Naive B cell (primary cell): ENCODE results near the gene PBX1. TPM values are rescaled to one million over a fixed set of nuclear protein-coding genes. Genes with fewer than 3 reads are reported as not detected.
A peak's percentile ranks its signal among the peaks of the same experiment; 100 is the strongest.
"Not testable (repeated sequence)": the region's sequence is repeated elsewhere in the genome, so short reads cannot be mapped to it uniquely, and the experiment has no call there.

Source experiments
- ATAC-seq, 2 donors: fragments of 150-1000 bp; cut with Tn5 transposase; 2 replicates each; pipeline ENCODE4 v1.10.0; 2021; ENCODE audit warnings: low read depth in 2 of 2, mild to moderate bottlenecking in 2 of 2, moderate library complexity in 2 of 2
- DNase-seq: peaks from one replicate; pipeline ENCODE4 v3.0.0; 2022
- H3K27ac Mint-ChIP-seq, 6 donors: one replicate each; pipeline ENCODE4 v1.8.0; 2020 to 2022; ENCODE audit warnings: mild to moderate bottlenecking in 6 of 6, mixed read lengths in 6 of 6, moderate library complexity in 5 of 6, inconsistent platforms in 2 of 6
- H3K27me3 Mint-ChIP-seq, 3 donors: one replicate each; pipeline ENCODE4 v1.8.0; 2021 to 2022; ENCODE audit warnings: mixed read lengths in 3 of 3, mild to moderate bottlenecking in 1 of 3
- H3K36me3 Mint-ChIP-seq, 2 donors: one replicate each; pipeline ENCODE4 v1.8.0; 2020 to 2022; ENCODE audit warnings: mixed read lengths in 2 of 2, inconsistent platforms in 1 of 2, mild to moderate bottlenecking in 1 of 2
- H3K4me1 Mint-ChIP-seq, 3 donors: one replicate each; pipeline ENCODE4 v1.8.0; 2020 to 2022; ENCODE audit warnings: mixed read lengths in 3 of 3, inconsistent platforms in 1 of 3, mild to moderate bottlenecking in 1 of 3, moderate library complexity in 1 of 3
- H3K4me3 Mint-ChIP-seq, 8 donors: one replicate each; pipeline ENCODE4 v1.8.0; 2020 to 2022; ENCODE audit warnings: mild to moderate bottlenecking in 8 of 8, mixed read lengths in 8 of 8, moderate library complexity in 8 of 8, inconsistent platforms in 2 of 8
- H3K9me3 Mint-ChIP-seq, 7 donors: one replicate each; pipeline ENCODE4 v1.8.0; 2020 to 2022; ENCODE audit warnings: mixed read lengths in 7 of 7, mild to moderate bottlenecking in 5 of 7, inconsistent platforms in 2 of 7, moderate library complexity in 1 of 7
- polyA plus RNA-seq, 6 donors: library from polyadenylated mRNA; unstranded; fragments of 300-500 nt; fragmentation: Illumina TruSeq; gene quantifications; one replicate each; pipeline ENCODE4 v1.2.3, GENCODE V29; 2021; ENCODE audit warnings: low read depth in 6 of 6

The PBX1 gene
- under 1 TPM in 5 of 6 donors, not detected in 1; 0.04 to 0.70 (median 0.33) TPM for polyA plus RNA-seq

DNA sequence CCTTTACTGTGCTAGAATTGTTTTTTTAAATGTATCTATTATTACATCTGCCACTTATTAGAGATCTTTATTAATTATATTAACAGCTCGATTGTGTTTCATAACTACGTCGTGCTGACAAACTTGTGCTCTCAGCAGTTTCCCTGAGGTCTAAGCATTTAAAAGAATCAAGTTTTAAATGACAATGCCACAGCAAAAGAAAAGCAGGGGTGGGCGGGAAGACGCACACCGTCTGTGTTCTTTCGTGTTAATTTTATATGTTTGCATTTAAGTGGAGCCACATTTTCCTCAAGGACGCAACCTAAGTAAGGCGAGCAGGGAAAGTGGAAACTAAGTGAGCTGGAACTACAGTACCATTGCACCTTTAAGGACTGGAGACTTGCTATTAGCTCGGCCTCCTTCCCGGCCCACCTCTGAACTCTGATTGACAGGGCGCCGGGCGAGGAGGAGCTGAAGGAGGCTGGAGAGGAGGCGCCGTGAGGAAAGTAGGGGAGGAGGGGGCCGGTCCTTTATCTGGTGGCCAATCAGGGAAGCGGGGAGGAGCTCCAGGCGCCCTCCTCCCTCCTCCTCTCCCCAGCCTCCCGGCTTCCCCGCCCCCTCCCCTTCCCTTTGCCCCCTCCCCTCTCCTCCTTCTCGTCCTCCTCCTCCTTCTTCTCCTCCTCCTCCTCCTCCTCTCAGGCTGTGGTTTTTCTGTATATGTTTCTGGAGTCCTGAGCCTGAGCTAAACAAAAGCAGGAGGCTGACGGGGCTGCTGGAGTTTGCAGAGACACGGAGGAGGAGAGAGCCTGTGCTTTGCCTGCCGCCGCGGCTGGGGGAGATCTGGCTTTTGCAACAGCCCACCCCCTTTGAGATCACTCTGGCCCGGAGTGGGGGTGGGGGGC, at the start of gene PBX1:
PBX1 (plus strand) TSS at position 724 of the 881 bp plus-strand sequence.
- Mint-ChIP-seq H3K4me1 (peaks cover 11 to 24% (median 21%) of the 10 kb centered on the region in 3 donors), H3K36me3 (no peaks in the 10 kb centered on the region), H3K27me3 (peaks cover 32 to 39% (median 38%) of the 10 kb centered on the region in 3 donors), H3K4me3 (peak within 1 kb of the TSS; percentile 76 to 87 (median 82)), H3K9me3 (peaks cover 0 to 7% (median 2%) of the 10 kb centered on the region in 7 donors), H3K27ac (peak within 1 kb of the TSS in 1 of 6 donors; percentile 12)
- ATAC-seq: peak; percentile 86 to 88
- peak; percentile 40 for DNase-seq

DNA sequence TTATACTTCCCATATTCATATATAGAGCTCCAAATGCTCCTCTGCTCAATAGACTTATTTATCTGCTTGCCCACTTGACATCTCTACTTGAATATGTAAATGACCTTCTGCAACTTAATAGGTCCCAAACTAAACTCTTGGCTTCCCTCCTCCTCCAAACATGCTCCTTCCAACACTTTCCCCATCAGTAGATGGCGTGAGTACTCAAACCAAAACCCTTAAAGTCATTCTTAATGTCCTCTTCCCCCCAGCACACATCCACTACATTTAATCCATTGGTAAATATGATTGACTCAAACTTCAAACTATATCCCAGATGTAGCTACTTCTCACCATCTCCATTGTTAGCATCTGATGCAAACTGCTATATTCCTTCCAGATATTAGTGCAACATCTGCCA, 48.5 kb upstream of the PBX1 start:
- Mint-ChIP-seq H3K4me1 (no peaks in the 10 kb centered on the region), H3K4me3 (no peak overlapping the region), H3K9me3 (peaks cover 0 to 15% (median 3%) of the 10 kb centered on the region in 7 donors)

DNA sequence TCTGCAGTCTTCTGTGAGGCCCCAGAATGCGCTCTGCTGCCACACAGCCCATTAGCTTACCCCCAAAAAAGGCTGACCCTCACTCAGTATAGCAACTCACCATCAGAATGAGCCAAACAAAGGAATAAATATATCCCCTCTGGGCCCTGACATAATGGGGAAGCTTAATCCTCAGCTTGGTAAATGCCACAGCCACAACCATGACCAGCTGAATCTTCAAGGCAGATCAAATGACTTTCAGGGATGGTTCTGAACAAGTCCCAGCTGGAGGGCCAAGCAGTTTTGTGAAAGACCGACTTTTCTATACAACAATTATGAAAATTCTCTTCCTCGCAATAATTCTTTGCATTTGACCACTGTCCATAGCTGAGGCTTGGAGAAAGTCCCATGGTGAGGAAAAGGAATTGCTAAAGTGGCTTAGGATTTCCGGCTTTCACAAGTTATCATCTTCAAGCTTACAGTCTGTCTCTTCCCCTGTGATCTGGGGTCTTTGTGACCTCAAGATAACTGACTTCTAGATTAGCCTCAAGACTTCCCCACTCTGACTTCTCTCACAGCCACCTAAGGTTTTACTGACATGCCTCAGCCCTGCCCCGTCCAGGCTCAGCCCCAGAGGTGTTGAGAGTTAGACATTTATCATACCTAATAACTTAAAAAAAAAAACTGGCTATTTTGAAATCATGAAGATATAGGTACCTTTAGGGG, 47.8 kb upstream of the PBX1 start:
- Mint-ChIP-seq H3K27me3 (no peaks in the 10 kb centered on the region), H3K4me3 (no peak overlapping the region), H3K27ac (no peak overlapping the region), H3K36me3 (no peaks in the 10 kb centered on the region), H3K4me1 (no peaks in the 10 kb centered on the region), H3K9me3 (peaks cover 0 to 15% (median 2%) of the 10 kb centered on the region in 7 donors)
- ATAC-seq: no peak
- no peak for DNase-seq

More for the DNA sequence above, 48.5 kb upstream of the PBX1 start:
- no peaks in the 10 kb centered on the region for H3K36me3 Mint-ChIP-seq
- ATAC-seq: no peak
- no peak for DNase-seq
- no peak overlapping the region for H3K27ac Mint-ChIP-seq
- H3K27me3 Mint-ChIP-seq: no peaks in the 10 kb centered on the region

DNA sequence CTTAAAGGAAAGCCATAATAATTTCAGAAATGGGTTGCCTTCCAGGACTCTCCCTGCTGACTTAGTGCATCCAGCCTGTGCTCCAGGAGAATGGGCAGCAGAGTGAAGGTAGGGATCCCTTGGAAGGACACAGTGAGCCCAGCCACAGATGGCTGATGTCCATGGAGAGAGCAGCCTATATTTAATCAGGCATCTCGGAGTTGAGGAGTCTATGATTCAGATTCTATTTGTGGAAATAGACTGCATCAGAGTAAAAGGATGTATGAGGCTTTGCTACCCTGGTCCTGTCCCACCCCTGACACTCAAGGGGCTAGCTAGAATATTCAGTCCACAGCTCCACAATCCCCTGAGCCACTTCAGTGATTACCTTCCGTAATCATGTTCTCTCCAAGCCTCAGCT, 43.8 kb upstream of the PBX1 start:
- Mint-ChIP-seq H3K4me3 (no peak overlapping the region), H3K9me3 (peaks cover 0 to 12% (median under 1%) of the 10 kb centered on the region in 7 donors), H3K27me3 (no peaks in the 10 kb centered on the region), H3K4me1 (no peaks in the 10 kb centered on the region), H3K36me3 (no peaks in the 10 kb centered on the region), H3K27ac (no peak overlapping the region)
- no peak for DNase-seq
- no peak for ATAC-seq

DNA sequence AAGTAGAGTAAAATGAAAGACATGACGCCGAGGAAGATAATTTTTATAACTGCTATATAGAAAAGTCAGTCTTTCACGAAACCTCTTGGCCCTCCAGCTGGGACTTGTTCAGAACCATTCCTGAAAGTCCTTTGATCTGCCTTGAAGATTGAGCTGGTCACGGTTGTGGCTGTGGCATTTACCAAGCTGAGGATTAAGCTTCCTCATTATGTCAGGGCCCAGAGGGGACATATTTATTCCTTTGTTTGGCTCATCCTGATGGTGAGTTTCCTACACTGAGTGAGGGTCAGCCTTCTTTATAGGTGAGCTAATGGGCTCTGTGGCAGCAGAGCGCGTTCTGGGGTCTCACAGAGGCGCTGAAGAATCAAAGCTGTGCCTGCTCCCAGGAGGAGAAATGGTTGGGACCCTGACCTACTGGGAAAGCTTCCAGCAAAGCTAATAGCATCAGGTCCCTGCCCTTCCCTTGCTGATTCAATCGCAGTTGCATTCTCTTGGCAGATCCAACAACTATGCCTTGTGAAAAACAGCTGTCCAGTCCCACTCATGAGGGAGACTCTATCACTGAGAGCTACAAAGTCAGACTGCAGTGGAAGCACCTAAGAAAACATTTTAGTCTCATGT, 43.2 kb upstream of the PBX1 start:
- DNase-seq (no peak), ATAC-seq (no peak)
- no peaks in the 10 kb centered on the region for H3K4me1 Mint-ChIP-seq
- H3K9me3 Mint-ChIP-seq: peaks cover 0 to 7% (median 0%) of the 10 kb centered on the region in 7 donors
- H3K27me3 Mint-ChIP-seq: no peaks in the 10 kb centered on the region
- H3K4me3 Mint-ChIP-seq: no peak overlapping the region
- H3K27ac Mint-ChIP-seq: no peak overlapping the region
- H3K36me3 Mint-ChIP-seq: no peaks in the 10 kb centered on the region

DNA sequence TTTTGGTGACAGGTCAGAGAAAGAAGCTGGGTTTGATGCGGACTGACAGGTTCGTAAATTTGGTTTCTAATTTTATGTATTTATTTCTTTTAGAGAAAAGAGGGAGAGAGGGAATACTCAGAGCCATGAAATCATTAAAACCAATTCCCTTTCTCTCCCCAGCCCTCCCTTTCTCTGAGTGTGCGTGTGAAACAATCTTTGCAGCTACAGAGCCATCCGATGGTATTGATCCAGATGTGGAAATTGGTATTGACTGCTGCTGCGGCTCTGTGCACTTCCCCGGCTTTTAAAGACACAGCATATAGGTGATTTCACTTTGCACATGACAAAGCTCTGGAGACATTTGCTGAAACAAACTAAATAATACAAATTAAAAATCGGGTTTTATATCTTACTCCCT, 42.4 kb upstream of the PBX1 start:
- Mint-ChIP-seq H3K27me3 (no peaks in the 10 kb centered on the region), H3K27ac (no peak overlapping the region), H3K4me3 (no peak overlapping the region), H3K9me3 (peaks cover 0 to 7% (median 0%) of the 10 kb centered on the region in 7 donors), H3K36me3 (no peaks in the 10 kb centered on the region), H3K4me1 (no peaks in the 10 kb centered on the region)
- DNase-seq (no peak), ATAC-seq (no peak)

DNA sequence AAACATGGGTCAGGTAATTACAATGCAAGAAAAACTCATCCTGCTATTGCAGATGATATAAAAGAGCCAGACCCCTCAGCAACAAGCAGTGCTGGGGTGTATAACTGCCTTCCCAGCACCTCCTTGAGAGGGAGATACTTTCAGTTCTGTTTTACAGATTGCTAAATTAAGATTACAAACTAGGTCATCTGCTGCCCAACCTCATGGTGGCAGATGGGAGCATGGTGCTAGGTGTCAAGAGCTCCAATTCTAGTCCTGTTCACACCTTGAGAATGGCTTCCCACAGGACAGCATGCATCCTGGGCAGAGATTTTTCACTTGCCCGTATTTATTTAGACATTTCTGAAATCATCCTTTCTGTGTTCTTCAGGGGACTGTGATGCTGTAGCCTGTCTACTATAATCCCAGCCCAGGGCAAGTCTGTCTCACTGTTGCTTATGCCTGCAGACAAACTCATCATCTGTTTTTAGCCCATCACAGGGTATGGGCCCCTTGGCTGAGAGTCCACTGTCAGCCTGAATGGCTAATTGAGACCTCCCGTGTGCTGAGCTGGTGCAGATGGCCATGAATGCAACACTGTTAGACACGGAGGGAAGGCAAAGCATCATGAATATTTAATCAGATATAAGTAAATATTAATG, 40.2 kb upstream of the PBX1 start:
- Mint-ChIP-seq H3K27ac (no peak overlapping the region), H3K27me3 (no peaks in the 10 kb centered on the region), H3K36me3 (no peaks in the 10 kb centered on the region), H3K4me3 (no peak overlapping the region), H3K4me1 (no peaks in the 10 kb centered on the region), H3K9me3 (peaks cover 0 to 7% (median 0%) of the 10 kb centered on the region in 7 donors)
- ATAC-seq (no peak), DNase-seq (no peak)

DNA sequence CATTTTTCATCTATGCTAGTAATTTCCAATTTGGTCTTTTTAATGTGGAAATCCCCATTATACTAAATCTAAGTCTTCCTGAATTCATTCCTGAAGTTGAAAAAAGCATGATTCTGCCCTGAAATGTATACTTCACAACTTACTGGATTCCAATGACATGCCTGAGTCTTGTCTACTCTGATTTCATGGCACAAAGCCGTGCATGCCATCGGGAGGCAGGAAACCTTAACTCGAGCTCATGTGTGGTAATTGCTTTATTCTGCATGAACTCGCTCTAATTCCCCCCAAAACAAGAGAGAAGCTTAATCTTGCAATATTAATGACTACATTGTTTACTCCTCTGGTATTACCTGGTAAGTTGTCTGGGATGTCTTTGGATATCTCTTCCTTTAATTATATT, 39.6 kb upstream of the PBX1 start:
- H3K27me3 Mint-ChIP-seq: no peaks in the 10 kb centered on the region
- no peak for ATAC-seq
- peaks cover 0 to 7% (median 0%) of the 10 kb centered on the region in 7 donors for H3K9me3 Mint-ChIP-seq
- H3K27ac Mint-ChIP-seq: no peak overlapping the region
- H3K4me1 Mint-ChIP-seq: no peaks in the 10 kb centered on the region
- no peaks in the 10 kb centered on the region for H3K36me3 Mint-ChIP-seq
- DNase-seq: no peak
- H3K4me3 Mint-ChIP-seq: no peak overlapping the region

DNA sequence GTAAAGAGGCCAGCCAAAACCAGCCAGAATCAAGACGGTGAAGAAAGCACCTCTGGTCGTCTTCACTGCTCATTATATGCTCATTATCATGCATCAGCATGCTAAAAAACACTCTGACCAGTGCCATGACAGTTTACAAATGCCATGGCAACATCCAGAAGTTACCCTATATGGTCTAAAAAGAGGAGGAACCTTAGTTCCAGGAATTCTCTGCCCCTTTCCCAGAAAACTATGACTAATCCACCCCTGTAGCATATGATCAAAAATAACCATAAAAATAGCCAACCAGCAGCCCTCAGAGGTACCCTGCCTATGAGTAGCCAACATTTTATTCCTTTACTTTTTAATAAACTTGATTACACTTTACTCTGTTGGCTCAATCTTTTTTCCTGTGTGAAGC, 34.2 kb upstream of the PBX1 start:
- Mint-ChIP-seq H3K27me3 (no peaks in the 10 kb centered on the region), H3K27ac (no peak overlapping the region), H3K36me3 (peaks cover 4 to 10% of the 10 kb centered on the region in 2 donors), H3K9me3 (peaks cover 4 to 30% (median 11%) of the 10 kb centered on the region in 7 donors), H3K4me1 (no peaks in the 10 kb centered on the region), H3K4me3 (no peak overlapping the region)
- ATAC-seq (no peak), DNase-seq (no peak)

DNA sequence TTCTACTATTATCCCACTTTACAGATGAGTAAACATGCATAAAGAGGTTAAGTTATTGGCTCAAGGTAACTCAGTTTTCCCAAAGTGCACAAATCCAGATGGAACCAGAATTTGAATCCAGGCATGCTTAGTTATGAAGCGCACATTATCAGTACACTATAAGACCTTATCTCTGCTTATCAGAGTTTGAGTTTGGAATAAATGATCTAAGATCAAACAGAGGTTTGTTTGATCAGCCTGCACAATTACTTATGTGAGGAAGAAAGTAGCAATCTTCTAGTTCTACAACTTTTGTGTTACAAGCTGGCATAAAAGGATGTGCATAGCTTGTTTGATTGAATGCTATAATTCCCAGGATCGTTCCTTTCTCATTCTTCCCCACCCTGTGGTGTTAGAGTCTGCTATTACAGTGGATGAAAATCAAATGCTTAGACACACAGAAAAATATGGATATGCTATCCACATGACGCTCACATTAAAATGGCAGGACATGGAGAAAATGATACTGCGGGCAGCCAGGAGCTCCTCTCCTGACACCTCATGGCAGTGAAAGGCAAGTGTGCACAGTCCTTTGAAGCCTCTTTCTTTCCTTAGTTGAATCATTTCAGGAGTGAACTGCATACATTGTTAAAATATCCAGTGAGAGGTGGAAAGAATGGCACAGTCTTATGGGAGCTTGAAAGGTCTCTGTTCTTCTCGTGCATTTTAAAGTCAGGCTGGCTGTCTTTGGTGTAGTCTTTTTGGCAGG, 23.9 kb upstream of the PBX1 start:
- Mint-ChIP-seq H3K36me3 (no peaks in the 10 kb centered on the region), H3K27ac (no peak overlapping the region), H3K4me3 (no peak overlapping the region), H3K9me3 (peaks cover 0 to 3% (median 0%) of the 10 kb centered on the region in 7 donors), H3K27me3 (no peaks in the 10 kb centered on the region), H3K4me1 (no peaks in the 10 kb centered on the region)
- ATAC-seq (no peak), DNase-seq (no peak)

DNA sequence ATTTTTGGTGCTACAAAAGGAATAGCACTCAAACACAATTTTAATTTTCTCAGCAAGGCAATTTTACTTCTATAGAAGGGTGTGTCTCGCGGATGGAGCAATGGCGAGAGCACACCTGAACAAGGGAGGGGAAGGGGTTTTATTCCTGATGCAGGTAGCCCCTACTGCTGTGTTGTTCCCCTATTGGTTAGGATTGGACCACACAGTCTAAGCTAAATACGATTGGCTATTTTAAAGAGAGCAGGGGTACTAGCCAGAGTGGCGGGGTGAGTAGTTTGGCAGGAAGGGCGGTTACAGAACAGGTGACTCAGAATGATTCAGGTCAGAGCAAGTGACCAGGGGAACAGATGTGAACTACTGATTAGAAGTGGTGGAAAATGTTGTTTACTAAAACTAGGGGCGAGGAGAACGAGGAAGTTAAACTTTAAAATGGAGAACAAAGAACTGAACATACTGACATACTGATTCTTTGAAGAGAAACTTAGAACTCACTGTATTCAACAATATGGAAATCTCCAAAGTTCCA, 6.5 kb upstream of the PBX1 start:
- not testable (repeated sequence) for H3K4me3 Mint-ChIP-seq, H3K4me1 Mint-ChIP-seq, DNase-seq, ATAC-seq, H3K27ac Mint-ChIP-seq
- peaks cover 9 to 24% (median 14%) of the 10 kb centered on the region in 3 donors for H3K27me3 Mint-ChIP-seq
- H3K9me3 Mint-ChIP-seq: peaks cover 11 to 29% (median 23%) of the 10 kb centered on the region in 7 donors
- H3K36me3 Mint-ChIP-seq: peaks cover 18 to 20% of the 10 kb centered on the region in 2 donors

DNA sequence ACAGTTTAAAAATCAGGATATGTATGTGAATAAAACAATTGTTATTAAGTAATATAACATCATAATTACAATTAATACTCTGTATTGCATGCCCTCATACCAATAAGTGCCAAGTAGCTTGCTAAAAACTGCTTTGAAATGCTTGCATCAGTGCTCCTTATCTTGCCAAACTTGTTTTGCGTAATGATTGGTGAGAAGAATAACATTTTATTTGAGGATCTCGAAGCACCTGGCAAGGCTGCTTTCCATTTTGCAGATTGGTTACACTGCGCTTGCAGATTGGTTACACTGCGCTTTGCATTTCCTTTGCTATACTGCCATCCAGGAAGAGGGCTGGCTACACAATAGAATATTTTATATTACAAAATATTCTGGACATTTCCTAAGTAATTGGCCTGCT, 1.7 kb upstream of the PBX1 start:
- Mint-ChIP-seq H3K4me3 (no peak overlapping the region), H3K4me1 (peaks cover 11 to 24% (median 21%) of the 10 kb centered on the region in 3 donors), H3K27ac (no peak overlapping the region), H3K27me3 (peaks cover 35 to 46% (median 36%) of the 10 kb centered on the region in 3 donors), H3K36me3 (peaks cover 11 to 14% of the 10 kb centered on the region in 2 donors), H3K9me3 (peaks cover 8 to 20% (median 12%) of the 10 kb centered on the region in 7 donors)
- ATAC-seq (no peak), DNase-seq (no peak)
